HG03064 (cell line): ENCODE data around the gene EPHA8.

Experiments used
- ATAC-seq: cut with Tn5 transposase; IDR thresholded peaks from one replicate; pipeline ENCODE4 v1.9.1; 2021; ENCODE audit warnings: low read depth; ENCODE audit not compliant: unreplicated experiment

Gene EPHA8

DNA sequence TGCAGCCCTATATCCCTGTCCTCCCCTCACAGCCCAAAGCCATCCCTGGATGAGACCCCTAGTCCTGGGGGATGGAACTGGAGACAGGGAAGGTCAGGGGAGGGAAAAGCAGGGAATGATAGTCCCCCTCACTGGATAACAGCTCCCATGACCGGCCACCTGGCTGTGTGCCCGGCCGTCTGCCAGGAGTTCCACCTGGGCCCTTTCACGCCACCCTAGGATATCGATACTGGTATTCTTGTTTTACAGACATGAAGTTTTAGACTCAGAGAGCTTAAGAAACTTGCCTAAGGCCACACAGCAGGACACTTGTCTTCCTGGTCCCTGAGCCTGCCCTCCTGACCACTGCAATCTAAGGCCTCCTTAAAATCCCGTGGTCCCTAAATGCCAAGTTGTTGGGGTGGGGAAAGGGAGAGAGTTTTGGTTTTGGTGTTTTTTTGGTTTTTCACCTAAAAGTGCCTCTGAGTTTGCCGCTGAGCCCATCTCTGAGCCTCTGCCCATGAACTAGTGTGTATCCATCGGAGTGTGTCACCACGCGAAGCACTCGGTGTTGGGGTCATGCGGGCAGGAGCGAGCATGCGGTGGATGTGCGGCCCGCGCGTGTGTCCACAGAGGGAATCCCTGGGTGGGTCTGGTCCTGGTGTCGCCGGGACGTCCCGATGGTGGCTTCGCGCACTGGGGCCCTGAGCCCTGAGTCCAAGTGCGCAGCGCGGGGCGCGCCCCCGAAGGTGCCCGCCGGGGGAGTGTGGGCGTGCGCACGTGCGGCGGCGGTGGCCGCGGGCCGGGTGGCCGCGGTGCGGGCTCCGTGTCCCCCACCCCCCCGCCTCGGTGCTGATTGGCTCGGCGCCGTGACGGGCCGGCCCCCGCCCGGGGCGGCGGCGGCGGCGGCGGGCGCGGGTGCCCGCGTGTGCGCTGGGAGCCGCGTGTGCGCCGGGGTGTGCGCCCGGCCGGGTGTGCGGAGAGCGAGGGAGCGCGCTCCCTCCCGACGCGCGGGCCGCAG is at the start of gene EPHA8:
EPHA8 (plus strand) TSS at position 906 of the 1,000 bp plus-strand sequence. CDS start 147 bp downstream, outside the sequence.
- no peak for ATAC-seq

DNA sequence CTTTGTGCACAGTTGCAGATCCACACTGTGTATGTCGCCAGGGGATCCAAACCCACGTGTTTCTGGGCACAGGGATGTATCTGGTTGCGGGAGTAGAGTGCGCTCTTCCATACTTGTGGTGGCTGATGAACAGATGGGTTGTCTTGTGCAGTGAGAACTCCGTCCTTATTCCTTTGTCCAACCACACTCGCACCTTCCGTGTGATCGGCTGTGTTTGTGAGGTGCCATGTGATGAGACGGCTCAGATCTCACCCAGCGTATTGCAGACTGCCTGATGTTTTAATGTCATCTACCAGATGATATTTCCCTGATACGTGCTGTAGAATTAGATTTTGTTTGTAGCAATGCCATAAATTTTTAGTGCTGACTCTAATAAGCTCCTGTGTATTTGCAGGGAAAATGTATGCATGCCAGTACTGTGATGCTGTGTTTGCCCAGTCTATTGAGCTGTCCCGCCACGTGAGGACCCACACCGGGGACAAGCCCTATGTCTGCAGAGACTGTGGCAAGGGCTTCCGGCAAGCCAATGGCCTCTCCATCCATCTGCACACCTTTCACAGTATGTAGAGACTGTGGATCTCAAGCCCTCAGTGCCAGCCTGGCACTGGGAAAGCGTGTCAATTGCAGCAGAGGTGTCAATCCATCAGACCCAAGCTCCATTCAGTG is 46.2 kb upstream of the EPHA8 start:
- no peak for ATAC-seq

DNA sequence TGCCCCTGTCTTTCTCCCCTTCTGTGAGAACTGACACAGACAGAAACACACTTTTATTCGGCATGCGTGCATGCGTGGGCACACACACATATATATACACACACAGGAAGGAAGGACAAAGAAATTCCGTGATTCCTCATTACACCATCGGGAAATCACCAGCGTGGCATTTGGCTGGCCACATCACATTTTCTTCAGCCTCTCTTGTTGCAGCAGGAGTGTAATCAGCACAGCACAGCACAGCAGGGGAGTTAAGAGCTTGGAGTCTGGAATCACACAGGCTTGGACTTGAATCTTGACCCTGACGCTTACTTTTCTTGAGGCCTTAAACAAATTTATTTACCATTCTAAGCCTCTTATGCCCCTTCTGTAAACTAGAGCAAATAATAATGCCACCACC is 45.3 kb upstream of the EPHA8 start:
- no peak for ATAC-seq

DNA sequence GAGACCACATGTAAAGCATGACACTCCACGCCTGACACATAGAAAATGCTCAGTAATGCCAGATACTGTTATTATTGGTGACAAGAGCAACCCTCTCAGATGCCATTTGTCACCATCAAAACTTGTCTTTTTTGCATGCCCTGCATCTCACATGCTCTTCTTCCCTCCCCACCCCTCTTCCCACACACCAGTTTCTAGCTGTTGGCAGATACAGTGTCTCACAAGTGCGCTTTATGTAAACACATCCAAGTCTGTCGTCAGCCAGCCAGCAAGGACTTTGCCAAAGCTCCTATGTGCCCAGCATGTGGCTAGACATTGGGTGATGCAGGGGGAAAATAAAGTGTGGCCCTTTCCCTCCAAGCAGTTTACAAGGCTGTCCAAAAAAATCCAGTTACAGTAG is 44.9 kb upstream of the EPHA8 start:
- ATAC-seq, result no peak

DNA sequence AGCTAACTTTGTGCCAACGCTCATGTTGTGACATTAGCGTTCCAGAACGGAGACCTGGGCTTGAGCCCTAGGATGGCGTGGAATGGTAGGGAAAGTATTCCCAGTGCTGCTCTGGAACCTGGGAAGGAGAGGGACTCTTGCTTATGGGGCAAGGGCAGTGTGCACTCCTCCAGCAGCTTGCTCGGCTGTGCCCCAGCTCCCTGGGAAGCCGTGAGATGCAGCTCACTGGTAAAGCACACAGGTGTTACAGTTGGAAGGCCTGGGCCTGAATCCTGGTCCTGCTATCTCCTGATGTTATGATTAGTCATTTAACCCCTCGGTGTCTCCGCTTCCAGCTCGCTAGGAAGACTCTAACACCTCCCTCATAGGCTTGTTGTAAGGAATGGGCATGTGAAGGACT is 42.4 kb upstream of the EPHA8 start:
- ATAC-seq, result no peak

DNA sequence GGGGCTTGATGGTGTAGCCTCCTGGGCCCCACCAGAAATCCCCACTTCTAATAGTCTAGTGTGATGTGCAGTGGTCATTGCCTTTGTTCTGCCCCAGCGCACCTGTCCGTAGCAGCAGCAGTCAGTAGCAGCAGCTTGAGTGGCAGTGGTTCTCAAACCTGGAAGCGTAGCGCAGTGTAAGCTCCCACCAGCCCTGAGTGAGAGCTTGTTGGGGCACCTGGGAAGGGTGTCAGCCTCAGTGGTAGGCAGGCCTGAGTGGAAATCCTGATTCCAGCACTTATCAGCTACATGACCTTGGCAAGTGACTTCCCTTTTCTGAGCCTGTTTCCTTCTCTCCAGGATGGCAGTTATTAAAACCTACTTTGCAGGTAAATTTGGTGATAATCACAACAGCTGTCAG is 41.6 kb upstream of the EPHA8 start:
- ATAC-seq, result no peak

DNA sequence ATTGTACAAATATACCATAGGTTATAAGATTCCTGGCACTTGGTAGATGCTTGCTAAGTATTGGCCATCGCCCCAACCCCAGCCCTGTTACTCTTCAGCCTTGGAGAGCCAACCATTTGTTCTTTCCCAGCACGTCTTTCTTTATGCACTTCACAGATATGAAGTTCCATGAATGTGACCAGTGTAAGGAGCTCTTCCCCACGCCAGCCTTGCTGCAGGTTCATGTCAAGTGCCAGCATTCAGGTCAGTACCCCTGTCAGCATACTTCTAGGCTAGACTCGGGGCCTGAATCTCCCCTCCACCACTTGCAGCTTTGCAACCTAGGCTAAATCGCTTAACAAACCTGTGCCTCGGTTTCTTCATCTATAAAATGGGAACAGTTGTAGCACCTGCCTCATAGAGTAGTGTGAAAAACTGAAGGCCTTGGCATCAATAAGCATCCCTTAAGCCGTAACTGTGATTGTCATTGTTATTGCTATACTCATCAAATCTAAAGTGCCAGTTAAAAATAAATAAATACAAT is 41.0 kb upstream of the EPHA8 start:
- no peak for ATAC-seq

DNA sequence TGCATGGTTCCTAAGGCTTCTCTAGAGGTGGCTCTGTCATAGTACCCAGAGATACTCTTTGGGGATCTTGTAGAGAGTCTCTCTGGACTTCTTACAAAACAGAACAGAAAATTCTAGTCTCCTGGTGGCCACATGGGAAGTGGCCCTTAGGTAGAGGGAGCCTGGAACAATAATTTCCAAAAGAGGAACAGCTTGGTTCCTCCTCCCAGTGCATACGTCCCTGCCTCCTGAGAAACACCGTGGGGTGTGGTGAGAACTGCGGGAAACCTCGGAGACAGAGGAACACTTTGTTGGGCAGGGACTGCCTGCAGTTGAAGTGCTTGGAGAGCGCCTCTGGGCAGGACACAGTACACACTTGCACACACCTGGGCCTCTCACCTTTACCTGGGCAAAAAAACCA is 38.8 kb upstream of the EPHA8 start:
- ATAC-seq, result no peak

DNA sequence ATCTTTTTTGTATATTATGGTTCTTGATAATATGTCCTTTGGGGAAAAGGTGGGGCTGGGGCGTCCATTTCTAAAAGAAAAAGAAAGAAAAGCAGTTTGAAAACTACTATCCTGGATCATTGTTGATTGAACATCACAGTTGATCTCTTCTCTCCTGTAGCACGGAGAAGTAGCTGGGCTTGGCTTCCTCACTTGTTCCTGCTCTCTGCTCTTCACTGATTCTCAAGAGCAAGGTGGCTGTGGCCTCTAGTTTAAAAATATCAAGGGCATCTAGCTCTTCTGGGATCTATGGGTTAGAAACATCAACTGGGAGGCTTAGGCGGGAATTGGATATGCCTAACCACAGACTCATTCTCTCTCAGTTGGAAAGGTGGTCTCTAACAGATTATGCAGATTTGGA is 38.1 kb upstream of the EPHA8 start:
- no peak for ATAC-seq

DNA sequence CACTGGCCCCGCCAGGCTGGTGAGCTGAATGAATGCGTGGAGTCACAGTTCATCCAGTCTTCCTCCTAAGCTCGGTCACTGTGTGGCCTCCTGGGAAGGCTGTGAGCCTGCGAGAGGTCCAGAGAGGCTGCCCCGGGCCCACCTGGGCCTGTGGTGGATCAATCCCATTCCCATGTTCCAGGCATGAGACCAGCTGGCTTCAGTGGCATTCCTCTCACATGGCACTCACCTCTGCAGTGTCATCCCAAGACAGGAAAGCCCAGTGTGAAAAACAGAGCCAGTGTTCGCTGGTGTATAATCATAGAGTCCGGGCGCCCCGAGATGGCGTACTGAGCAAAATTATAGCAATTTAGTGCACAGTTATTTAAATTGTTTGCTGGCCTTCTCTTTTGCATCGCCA is 37.6 kb upstream of the EPHA8 start:
- no peak for ATAC-seq

DNA sequence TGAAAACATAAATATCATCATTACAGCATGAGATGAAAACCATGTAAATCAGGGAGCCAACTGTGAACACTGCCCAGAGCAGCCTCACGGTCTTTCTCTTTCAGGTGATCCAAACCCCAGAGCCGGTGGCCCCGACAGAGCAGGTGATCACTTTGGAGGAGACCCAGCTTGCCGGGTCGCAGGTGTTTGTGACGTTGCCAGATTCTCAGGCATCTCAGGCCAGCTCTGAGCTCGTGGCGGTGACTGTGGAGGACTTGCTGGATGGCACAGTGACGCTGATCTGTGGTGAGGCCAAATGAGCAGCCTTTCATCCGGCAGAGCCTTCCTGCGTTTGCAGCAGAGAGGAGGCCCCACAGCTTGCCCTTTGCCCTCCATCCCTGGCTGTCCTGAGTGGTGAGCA is 37.2 kb upstream of the EPHA8 start:
- no peak for ATAC-seq

DNA sequence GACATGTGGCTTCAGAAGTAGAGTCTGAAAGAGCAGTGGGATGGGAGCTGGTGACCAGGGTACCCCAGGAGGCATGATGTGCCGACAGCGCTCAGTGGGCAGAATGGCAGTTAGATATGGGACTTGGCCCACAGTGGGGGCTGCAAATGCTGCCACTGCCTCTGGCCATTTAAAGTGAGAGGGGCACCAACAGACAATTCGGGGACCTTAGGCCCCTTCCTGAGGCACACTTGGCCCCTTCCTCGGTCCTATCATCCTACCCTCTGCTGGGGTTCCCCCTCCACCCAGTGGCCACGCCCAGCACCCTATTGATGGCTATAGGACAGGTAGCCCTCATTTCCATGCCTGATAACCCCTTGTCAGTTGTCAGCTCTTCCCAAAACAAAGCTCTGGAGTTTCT is 36.6 kb upstream of the EPHA8 start:
- ATAC-seq, result no peak

DNA sequence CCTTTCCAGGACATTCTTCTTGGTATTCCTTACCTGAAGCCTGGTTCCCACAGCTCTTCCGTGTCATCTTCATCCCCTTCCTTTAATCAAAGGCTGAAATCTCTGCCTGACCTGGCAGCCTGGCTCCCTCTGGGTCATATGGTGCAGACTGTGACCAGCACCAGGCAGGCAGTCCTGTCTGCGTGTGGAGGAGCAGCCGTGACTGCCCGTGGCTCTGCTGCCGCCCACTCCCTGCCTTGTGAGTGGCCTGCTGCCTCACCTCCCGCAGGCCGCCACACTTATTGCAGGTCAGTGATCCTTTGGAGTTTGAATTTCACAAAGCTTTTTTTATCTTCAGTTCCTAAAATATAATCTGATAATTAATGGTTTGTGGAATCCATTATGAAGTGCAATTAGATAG is 36.2 kb upstream of the EPHA8 start:
- ATAC-seq, result no peak

DNA sequence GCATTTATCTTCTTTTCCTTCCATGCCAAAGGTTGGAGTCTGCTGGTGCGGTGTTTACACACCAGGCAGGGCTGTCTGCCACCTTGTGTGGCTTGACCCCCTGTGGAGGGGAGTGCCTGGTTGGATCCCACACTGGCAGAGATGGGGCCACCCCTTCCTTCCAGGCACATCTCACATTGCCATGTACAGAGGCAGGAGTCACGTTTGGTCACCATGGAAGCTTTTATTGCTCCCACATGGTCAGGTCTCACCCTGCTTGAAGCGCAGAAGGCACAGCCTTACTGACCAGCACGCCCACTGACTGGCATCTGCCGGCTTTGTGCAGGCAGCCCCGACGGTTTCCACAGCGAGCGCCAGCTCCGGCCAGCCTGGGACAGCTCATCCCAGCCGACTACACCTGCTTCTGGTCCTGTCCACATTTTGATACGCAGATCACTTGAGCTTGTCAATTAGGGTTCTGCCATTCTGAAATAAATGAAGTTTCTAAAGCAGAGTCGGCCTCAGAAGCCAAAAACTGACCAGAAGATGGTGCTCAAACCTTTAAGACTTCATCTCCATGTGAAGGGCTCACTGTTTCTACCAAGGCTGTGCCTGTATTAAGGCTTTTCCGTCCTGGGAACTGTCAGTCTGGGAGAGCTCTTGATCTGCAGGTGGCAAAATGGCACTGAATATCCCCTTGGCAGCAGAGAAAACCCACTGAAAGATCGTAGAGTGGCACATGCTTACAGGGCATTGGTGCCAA is 35.6 kb upstream of the EPHA8 start:
- ATAC-seq, result no peak

DNA sequence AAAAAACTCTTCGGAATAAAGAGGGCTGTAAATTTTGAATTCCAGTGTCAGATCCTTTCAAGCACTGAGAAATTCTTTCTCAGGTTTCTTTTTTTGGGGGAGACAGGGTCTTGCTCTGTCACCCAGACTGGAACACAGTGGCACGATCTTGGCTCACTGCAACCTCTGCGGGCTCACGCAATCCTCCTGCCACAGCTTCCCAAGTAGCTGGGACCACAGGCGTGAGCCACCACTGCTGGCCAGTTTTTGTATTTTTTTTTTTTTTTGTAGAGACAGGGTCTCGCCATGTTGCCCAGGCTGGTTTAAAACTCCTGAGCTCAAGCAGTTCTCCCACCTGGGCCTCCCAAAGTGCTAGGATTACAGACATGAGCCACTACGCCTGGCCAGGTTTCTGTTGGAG is 34.8 kb upstream of the EPHA8 start:
- ATAC-seq, result no peak

DNA sequence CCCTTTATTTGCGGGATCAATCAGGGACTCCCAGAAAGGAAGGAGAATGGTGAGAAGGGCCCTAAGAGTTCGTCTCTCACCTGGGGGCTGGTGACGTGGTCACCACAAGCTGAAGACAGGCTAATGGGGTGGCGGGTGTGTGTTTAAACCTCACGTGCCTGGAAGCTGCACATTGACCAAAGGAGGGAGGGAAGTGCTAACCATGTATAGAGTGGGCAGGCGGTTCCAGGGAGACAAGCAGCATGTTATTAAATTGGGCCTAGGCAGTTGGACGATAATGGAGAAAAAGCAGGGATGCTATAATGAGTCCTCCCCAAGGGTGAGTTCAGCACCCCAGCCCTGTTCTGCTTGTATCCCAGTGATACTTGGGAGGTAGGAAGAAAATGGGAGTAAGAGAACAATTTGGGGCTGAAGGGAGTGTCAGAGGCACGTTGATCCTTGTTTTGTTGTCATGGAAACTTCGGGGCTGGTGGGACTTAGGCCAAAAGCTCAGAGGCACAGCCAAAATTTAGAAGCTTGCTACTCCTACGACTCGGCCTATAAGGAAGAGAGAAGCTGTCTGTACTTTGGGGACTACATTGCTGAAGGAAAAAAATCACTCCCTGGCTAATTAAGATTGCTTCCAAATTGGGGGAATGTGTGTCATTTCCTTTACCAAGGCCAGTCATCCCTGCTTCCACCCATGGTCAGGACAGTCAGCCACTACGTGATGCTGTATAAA is 33.2 kb upstream of the EPHA8 start:
- ATAC-seq, result no peak

DNA sequence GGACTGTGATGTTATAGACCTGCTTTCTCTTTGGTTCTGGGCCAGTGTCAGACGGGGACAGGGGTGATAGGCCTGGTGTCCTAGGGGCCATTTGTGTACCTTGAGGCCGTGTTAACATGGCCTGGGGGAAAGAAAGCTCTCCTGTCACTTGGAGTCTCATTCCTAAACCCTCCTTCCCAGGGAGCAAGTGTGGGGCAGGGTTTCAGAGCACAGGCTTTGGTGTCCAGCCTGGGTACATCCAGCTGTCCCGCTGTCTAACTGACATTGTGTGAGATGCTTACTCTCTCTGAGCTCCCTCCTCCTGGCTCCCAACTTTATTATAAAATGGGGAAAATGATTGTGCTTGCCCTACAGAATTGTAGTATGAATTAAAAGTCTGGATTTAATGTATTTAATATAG is 32.6 kb upstream of the EPHA8 start:
- no peak for ATAC-seq

DNA sequence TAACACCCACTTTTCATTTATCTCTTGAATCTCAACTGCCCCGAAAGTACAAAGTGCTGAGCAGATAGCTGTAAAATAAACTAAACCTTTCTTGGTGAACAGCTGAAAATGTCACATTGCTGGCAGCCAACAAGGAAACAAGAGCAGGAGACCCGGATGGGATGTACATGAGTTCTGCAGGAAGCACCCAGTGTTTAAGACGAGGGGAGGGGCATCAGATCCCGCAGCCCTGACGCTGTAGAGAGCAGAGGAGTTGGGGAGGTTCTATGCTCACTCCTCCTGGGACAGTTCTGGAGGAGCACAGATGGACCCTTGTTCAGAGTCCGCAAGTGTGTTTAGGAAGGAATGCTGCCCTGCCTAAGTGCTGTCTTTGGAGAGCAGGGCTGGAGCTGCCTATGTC is 32.0 kb upstream of the EPHA8 start:
- ATAC-seq, result no peak

DNA sequence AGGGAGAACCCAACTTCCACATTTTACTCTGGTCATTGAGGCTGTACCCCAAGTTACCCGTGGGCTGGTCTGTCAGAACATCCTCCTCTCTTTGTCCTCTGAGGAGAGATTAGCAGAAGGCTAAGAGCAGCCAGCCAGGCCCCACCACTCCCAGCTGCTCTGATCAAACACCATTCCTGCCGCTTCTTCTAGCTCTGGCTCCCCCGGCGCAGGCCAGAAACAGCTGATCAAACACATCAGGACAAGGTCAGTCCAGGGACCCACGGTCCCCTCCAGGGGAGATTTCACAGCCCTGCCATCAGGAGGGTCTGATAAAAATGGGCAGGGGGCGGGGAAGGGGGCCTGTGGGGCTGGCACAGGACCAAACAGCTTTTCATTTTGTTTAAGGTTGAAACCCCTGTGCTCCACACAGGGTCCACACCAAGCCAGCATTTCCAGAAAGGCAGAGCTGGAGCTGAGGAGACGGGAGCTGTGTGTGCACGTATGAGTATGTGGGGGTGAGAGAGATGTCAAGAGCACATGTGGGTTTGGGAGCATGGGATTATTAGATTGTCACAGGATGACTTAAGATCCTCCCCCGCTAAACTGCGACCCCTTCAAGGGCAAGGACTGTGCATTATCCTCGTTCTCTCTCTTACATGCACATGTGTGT is 29.9 kb upstream of the EPHA8 start:
- no peak for ATAC-seq

DNA sequence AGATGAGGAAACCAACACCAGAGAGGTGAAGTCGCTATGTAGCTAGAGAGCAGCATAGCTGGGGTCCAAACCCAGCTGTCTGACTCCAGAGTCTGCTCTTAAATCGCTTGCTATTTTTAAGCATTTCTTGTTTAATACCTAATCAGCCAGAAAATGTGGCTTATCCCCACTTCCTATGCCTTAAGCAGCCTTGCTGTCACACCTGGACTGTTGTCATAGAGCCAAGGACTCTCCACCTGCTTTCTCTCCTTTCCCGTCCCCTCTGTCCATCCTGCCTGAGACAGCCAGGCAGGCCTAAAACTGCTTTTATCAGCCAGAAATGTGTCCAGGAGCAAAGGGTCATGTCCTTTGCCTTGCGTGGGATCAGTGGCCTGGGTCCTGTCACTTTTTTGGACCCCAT is 28.3 kb upstream of the EPHA8 start:
- ATAC-seq, result no peak
